GM19397 (cell line): ENCODE data around the gene ARHGAP6.

ENCODE experiments used
- ATAC-seq: cut with Tn5 transposase; IDR thresholded peaks from one replicate; pipeline ENCODE4 v1.9.1; 2021; ENCODE audit warnings: mild to moderate bottlenecking, moderate library complexity; ENCODE audit not compliant: unreplicated experiment

ARHGAP6 gene

DNA sequence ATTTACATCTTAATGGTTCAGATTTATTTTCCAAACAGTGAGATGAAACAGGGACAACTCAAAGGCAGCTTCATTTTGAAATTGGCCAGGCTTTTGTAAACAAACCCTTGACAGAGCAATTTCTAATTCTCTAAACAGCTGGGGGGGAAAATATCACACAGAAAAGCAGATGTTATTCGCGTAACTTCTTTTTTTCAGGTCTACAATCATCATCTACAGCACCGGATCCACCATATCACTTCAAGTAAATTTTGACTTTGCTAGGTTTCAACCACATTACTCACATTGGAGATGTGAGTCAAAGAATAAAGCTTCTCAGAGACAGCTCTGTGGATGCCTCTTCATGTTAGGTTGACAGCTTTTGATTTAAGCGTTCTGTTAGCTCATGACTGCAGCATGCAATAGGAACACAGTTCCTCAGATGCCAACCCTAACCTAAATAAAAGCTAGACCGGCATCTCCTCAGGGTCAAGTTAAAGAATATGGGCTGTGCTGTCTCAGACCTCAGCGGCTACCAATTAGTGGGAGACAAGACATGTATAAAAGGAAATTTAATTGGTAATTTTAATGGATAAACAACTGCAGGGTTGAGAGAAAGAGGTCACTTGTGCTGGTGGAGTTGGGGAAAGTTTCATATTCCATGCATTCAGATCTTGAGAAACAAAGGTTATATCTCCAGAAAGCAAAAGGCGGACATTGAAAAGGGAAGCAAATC is 345.8 kb downstream of the ARHGAP6 start:
- ATAC-seq, result no peak

DNA sequence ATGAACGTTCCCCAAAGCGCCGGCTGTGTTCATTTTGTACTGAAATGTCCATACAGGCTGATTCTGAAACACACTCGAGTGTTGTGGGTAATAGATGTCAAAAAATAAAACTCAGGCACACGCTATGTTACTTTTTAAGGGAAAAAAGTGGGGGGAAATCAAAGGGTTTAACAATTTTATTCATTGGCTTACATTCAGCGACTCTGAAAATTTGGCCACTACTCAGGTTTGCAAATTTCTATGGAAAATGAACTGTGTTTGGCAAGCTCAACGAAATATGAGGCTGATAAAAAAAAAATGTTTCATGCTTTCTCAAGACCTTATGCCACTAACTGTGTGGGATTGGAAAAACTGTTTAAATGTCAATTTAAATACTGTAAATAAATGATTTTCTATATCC is 354.0 kb downstream of the ARHGAP6 start:
- ATAC-seq, result no peak

DNA sequence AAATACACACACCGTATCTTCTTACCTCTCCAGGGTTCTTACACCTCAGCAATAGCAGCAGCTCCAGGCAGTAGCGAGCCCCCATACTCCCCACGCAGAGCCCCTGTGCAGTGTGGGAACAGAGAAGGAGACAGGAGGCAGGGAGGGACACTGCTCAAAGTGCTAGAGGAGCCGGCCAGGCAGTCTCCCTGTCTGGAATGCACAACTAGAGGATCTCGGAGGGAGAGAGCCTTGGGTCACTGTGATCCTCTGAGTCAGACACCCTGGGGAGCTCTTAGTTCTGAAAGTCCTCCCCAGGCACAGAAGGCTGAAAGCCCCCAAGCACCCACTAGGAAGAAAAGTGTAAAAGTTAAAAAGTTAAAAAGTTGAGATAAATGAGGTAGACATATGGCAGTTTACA is 356.5 kb downstream of the ARHGAP6 start:
- no peak for ATAC-seq

DNA sequence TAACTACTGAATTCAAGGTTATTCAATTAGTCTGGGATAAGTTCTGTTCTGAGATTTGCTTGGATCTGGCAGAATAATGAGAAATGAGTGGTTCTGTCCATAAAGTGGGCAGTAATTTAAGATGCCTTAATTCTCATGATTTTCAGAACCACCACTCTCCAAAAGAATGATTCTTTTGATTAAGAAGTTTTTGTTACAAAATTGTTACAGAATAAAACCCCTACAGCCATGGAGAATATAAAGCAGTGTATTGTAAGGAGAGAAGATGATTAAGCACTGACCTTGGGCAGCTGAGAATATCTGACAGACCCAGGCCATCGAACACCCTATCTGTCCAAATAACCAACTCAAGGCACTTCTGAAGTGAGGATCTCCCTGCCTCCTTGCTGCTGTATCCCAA is 360.1 kb downstream of the ARHGAP6 start:
- ATAC-seq, result no peak

DNA sequence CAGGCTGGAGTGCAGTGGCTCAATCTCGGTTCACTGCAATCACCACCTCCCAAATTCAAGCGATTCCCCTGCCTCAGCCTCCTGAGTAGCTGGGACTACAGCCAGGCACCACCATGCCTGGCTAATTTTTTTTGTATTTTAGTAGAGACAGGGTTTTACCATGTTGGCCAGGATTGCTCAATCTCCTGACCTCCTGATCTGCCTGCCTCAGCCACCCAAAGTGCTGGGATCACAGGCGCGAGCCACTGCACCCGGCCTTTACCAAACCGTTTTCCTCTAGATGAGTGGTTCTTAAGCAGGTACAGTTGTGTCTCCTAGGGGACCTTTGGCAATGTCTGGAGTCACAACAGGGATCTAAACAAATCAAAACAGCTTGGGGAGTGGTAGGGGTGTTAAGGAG is 360.9 kb downstream of the ARHGAP6 start:
- no peak for ATAC-seq

DNA sequence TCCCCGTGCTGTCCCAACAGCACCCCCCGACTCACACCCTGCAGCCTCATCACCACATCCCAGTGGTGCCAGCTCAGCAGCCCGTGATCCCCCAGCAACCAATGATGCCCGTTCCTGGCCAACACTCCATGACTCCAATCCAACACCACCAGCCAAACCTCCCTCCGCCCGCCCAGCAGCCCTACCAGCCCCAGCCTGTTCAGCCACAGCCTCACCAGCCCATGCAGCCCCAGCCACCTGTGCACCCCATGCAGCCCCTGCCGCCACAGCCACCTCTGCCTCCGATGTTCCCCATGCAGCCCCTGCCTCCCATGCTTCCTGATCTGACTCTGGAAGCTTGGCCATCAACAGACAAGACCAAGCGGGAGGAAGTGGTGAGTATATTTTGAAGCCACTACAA is 367.1 kb downstream of the ARHGAP6 start:
- no peak for ATAC-seq

DNA sequence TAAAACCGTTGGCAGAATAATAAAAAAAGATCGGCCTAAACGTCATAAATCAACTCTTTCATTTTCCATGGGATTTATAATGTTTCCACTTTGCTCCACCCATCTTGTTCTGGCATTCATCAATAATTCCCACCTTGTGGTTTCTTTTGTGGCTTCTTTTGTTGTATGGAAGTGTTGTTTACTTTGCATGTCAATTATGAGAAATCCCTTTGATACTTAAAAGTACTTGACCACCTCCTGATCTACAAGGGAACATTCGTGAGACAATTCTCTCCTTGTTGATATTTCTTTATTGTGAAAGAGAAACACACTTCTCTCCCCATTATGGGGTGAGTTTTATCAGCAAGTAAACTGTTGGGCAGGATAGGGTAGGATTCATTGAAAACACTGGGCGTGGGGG is 369.7 kb downstream of the ARHGAP6 start:
- ATAC-seq, result no peak

DNA sequence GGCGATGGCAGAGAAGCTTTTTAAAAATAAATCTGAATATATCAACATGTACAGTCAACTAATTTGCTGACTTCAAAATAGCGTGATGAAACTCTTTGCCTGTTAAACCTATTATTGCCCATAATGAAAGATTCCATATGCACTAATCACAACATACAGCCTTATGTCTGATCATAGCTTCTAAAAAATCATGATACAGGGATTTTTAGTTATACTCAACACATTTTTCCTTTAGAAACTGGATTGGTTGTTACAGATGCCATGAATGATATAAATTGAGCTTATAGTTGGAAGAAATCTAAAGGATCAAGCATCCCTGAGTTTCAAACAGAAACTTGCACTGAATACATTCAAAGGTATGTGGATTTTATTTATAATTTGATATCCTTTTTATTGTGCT is 372.6 kb downstream of the ARHGAP6 start, which contains the start of gene AMELX:
Gene AMELX (plus strand): TSS at position 301 of the 400 bp plus-strand sequence. CDS start 1,376 bp downstream, outside the sequence.
- no peak for ATAC-seq

DNA sequence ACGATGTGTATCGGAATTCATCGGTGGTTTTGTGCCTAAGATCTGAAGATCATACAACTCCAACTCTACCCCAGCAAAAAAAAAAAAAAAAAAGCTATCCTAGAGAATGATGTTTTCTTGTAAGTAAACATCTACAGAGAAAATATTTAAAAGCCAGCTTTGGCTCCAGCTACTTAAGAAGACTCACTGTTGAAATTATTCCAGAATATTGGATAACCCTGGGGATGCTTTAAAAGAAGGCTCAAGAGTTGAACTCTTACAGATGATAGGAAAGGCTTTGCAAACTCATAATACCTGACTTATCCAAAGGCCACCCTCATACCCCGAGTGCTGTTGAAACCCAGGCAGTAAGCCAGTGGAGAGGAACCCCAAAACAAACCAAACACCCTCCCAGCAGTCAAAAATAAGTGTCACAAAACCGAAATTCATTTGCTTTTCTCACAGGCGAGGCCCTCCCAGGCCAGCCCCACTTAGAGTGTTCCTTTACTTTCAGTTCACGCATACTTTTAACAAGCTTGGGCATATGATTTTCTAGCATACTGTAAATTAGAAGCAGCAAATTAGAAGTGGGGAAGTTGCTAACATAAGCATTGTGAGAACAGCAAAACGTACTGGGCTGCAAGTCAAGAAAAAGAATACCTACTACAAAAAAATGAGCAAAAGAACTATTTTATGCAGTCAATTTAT is 375.2 kb downstream of the ARHGAP6 start:
- no peak for ATAC-seq

DNA sequence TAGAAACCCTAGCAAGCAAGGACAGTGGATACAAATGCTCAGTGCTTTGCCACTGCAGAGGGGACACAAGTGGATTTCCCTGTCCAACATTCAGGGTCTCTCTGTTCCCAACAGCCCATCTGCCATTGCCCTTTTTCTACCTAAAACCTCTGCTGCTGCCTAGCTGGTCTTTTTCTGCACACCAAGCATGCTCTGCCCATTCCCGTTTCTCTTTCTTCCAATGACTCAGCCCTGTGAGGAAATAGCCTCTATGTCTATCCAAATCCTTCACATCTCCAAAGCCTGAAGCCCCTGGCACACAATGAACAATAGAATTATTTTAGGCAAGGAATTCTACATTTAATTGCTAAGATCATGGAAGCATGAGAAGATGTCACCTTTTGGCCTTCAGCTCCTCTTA is 378.2 kb downstream of the ARHGAP6 start:
- ATAC-seq, result no peak

DNA sequence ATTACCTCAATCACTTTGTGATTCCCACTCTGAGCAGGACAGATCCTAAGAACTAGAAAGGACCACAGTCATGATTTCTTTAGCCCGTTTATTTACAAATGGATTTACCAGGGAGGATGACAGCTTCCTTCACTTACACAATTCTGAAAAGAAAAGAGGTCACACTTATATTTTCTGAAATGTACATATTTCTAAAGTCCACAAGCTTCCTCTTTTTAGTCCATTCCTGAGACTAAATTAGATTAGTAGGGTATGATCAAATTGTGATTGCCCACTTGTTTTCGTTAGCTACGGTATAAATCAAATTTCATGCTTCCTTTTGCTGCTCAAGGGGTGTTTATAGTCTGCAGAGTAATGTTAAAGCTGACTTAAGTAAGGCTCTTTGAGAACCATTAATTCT is 380.1 kb downstream of the ARHGAP6 start:
- ATAC-seq, result no peak

DNA sequence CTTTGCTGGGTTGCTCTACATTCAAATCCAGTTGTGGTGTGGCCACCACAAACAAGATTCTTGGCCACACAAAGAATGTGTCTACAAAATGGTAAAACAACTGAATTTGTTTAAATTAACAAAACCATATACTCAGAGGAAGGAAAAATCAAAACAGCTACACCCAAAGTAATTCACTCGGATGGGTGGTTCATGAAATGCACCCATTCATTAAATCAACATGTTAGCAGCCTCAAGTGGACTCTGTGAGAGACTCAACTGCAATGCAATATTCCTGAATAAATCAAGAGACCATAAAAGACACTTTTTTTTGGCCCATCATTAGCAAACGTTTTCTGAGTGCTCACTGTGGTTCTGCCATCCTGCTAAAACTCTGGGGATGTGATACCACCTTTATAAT is 383.7 kb downstream of the ARHGAP6 start:
- ATAC-seq, result no peak

DNA sequence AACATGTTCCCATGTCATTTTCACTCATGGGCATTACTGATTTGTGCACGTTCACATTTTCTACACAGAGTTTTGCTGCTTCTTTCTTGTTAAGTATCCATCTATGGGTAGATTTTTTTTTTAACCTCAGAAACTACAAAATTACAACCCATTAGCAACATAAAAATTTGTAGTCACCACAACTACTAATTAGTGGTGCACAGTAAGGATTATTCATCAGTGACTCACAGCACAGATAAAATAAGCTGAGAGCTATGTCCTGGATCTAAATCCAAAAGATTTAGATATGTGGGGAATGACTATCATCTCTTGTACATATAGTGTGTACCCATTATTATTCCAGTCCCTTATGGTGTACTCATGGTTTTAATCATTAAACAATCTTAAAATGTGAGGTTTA is 392.2 kb downstream of the ARHGAP6 start:
- ATAC-seq, result no peak

DNA sequence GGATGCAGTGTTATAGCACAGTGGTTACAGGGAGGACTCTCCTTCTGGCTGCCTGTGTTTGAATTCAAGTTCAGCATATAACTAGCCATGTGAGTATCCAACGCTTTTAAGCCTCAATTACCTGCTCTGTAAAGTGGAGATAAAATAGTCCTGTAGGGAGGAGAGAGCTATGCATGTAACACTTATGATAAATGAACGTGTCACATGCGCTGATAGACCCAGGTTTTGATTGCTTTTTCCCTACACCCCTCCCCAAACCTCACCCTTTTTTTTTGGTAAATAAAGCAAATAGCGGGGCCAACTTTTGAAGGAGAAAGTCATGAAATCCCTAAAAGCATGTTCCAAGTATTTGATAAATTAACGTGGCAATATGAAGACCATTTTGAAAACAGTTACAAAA is 392.9 kb downstream of the ARHGAP6 start:
- ATAC-seq, result no peak

DNA sequence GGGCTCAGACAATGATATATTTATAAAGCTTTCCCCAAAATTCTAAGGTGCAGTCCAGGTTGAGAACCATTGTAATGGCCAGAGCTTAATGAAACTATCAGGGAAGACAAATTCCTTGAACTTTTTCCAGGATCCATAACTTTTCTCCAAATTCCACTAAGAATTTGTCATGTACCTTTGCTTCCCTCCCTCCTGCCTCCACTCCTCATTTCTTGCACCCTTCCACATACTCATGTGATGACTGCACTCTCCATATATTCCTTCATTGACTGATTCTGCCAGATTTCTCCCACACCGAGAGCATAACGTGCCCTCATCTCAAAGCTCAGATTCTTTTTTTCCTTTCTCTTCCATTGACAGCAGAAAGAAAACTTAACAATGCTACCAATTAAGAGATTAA is 393.4 kb downstream of the ARHGAP6 start:
- ATAC-seq, result no peak

DNA sequence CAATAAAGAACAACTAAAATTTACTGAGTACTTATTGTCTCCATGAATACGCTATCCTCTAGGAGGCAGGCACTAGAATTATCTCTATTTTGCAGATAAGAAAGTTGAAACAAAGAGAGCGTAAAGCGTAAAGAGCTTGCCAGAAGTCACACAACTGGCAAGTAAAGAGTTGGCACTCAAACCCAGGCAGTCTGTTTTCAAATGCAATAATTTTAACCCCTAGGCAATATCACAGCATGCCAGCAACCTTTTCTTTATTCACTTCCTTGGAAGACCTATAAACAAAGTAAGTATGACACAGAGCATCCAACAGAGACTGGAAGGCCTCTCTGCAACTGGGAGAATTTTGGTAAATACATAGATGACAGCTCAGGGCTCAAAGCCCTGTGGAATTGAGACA is 395.7 kb downstream of the ARHGAP6 start:
- ATAC-seq, result no peak

DNA sequence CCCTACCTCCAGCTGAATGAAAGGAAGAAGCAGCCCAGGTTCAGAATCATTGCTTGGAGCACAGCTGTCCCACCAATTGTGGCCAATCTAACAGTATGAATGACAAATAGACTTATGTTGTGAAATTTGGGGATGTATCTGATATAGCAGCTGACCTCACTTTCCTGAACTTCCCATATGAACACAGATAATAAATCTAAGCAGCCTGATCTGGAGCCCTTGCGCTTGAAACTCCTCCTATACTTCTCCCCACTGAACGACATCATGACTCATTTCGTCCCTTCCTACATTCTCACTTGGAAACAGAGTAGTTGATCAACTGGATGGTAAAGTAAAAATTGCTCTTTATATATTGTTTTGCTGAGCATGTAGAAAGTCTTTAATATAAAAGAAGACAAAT is 396.7 kb downstream of the ARHGAP6 start:
- no peak for ATAC-seq

DNA sequence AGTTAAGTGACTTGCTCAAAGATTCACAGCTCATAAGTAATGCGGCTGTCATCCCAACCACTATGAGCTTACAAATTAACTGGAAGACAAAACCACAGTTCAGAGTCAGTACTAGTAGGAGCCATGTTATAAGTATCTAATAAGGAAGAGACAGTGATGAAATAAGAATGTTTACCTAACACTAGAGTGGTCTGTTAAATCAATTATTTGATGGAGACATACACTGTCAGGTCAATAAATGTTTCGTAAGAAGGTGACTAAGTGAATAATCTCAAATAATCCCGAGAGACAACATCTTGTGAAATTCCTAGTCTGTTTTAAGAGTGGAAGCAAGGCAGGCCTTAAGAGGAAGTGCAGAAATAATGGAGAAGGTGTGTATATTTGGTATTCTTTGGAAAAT is 398.3 kb downstream of the ARHGAP6 start:
- no peak for ATAC-seq

DNA sequence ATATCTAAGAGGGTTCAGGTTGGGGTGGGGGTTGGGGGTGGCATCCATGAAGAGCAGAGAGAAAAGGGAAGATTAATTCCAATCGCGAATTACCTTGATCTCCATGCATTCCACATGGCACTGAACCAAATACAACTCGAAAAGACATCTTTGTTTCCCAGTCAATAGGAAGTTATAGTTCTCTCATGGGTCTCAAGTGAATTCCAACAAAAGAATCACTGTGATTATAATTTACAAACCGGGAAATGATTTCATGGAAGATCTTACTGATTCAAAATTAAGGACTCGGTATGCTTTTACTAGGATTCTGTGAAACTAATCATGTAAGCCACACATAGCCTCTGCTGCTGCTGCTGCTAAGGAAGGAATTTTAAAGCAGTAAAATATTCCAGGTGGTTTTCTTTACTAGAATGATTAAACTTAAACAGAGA is 399.1 kb downstream of the ARHGAP6 start:
- ATAC-seq, result no peak

DNA sequence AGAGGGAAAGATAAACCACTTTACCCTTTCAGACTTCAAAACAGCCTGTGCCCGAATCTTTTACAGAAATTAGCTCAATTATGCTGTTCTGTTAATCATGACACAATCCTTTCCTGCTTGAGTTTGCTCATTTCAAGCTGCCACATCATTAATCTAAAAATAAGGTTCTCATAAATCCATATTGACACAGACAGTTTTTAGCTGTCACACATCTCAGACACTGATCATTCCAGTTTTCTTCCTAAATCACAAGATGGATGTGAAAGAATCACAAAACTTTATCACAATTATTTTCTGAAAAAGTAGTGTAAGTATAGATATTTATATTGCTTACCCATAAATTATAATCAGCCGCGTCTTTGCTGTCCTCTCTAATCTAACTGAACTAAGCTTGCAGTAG is 400.4 kb downstream of the ARHGAP6 start:
- ATAC-seq, result no peak

DNA sequence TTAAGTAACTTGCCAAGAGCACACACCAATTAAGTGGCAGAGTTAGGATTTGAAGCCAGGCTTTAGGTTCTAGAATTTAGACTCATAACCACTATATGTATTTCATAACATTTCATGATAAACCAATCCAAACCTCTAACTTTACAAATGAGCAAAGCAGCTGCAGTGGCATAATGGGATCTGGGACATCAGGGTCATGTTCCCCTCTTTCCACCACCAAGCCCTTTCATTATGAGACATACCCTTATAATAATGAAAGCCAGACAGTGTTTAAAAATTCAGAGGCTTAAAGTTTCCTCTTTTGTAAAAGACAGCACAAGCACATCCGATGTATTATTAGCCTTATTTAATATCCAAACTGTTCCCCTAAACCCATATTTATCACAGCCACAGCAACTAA is 400.8 kb downstream of the ARHGAP6 start:
- no peak for ATAC-seq

DNA sequence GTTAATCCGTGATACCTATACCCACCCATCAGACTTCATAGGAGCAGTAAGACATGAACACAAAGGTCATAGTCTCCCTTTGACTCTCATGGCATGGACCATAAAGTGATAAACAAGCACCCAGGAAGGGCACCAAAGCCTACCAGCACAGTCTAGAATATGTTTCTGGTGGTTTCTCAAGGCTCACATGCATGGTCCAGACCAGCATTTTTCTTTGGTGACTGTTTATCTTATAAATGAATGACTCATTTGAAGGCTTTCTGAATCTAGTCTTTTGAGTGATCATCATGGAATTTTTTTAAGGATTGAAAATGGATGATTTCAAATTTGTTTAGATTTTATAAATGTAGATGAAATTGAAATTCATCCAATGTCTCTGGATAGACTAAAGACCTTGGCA is 404.5 kb downstream of the ARHGAP6 start:
- no peak for ATAC-seq

DNA sequence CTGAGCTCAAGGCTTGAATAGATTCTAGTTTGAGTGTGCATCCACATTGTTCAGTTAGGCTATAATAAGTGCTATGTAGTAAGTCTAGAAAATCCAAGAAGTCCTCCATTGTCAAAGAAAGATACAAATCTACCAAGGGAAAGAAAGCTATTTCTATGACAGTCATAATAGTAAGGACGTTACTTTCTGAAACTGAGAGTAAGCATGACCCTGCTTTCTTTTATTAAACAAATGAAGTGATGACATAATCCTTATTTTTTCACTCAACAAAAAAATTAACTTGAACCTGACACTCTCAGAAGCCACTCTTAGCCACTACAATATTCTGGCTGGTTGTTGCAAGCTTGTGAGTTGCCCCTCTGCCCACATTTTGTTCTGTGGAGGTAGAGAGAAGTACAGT is 406.3 kb downstream of the ARHGAP6 start:
- no peak for ATAC-seq
